ENCODE results near the gene ITGB5. TPM values are rescaled to one million over a fixed set of nuclear protein-coding genes. Genes with fewer than 3 reads are reported as not detected.

ITGB5 gene
- total RNA-seq, 1 experiment from 2014 or later, result 146 TPM

DNA sequence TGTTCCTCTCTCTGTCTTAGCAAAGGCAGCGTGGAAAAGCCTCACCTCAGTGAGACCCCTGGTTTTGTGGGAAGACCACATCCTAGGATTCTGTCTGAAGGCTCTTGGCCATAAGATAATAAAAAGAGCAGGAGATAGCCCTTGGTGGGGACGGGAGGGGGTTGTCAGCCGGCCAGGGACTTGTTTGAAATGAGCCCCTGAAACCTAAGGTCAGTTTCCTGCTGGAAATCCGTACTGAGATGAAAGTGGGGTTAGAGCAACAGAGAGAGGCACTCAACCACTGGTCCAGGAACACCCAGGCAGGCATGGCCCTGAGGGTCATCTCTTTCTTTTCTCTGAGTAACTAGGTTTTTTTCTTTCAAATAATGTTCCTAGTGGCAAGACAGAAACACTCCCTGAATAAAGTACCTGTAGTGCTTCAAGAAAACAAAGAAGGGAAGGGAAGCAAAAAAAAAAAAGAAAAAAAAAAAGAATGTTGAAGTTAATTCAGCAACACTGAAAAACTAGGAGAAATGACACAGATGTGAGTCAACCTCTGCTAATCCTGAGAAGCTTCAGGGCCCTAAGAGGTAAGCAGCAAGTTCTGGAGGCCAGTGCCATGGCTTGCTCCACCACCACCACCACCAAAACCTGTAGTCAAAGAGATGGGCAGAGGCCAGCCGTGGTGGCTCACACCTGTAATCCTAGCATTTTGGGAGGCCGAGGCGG, 3.2 kb downstream of the ITGB5 start:
- H4K8ac ChIP-seq (replicated peaks; ENCODE audit: insufficient read length, low read depth, low read length), result no peak overlapping the region
- H3K4me2 ChIP-seq (ENCODE audit: insufficient read depth, insufficient read length, low read length), result peak overlapping the region; percentile 5
- no peak overlapping the region for H3K9ac ChIP-seq (ENCODE audit: extremely low read depth, insufficient read length, low read length)
- H3K23ac ChIP-seq (ENCODE audit: insufficient read length, low read depth, low read length), result no peak overlapping the region
- Mint-ChIP-seq H3K4me1 (peaks cover 63 to 66% of the 10 kb centered on the region in 2 experiments), H3K27me3 (ENCODE audit: low read depth) (no peaks in the 10 kb centered on the region; the same call in 1 of the 2 replicates), H3K36me3 (ENCODE audit: insufficient read depth in 1 of 3, low read depth in 3 of 3) (peaks cover 8 to 18% (median 10%) of the 10 kb centered on the region in 3 experiments; a peak in 6 of 7 replicates), H3K27ac (peak overlapping the region; percentile 86 to 97 (median 91)), H3K9me3 (no peaks in the 10 kb centered on the region; a peak in 1 of 5 replicates), H3K4me3 (peak overlapping the region; percentile 10 to 90; a peak in 4 of 5 replicates)
- H2BK120ac ChIP-seq (ENCODE audit: low read depth, low read length, poor library complexity, severe bottlenecking), result no peak overlapping the region
- H3K4ac ChIP-seq (ENCODE audit: low read depth, low read length), result no peak overlapping the region
- H3K4me1 ChIP-seq (ENCODE audit: insufficient read depth, low read length), result peaks cover 24% of the 10 kb centered on the region
- no peak overlapping the region for H2AFZ ChIP-seq (ENCODE audit: low read length)
- peaks cover 8% of the 10 kb centered on the region for H3K79me1 ChIP-seq (ENCODE audit: insufficient read depth, low read depth, low read length, poor library complexity, severe bottlenecking)
- no peak overlapping the region for H2BK5ac ChIP-seq (ENCODE audit: insufficient read length, low read length)
- H3T11ph ChIP-seq (ENCODE audit: low read length), result no peak overlapping the region
- H4K91ac ChIP-seq (ENCODE audit: insufficient read length, low read depth, low read length), result no peak overlapping the region
- no peak overlapping the region for H3K14ac ChIP-seq (ENCODE audit: insufficient read depth, low read length)
- no peaks in the 10 kb centered on the region for H3K9me3 ChIP-seq (ENCODE audit: control insufficient read depth, low read depth, low read length)
- no peak overlapping the region for H2BK20ac ChIP-seq (ENCODE audit: low read depth, low read length, poor library complexity, severe bottlenecking)
- no peak overlapping the region for H3K18ac ChIP-seq (ENCODE audit: insufficient read length, low read depth, low read length)
- WGBS (ENCODE audit: extremely low coverage, insufficient read length, low lambda C conversion rate), result no CpG with 5 or more reads among the region's 7 CpGs
- H4K5ac ChIP-seq (ENCODE audit: insufficient read length, low read depth, low read length), result no peak overlapping the region
- H3K27me3 ChIP-seq (ENCODE audit: insufficient read depth, low read length), result no peaks in the 10 kb centered on the region
- no peaks in the 10 kb centered on the region for H4K20me1 ChIP-seq (ENCODE audit: control insufficient read depth, insufficient read depth, insufficient read length)
- H3K27ac ChIP-seq (ENCODE audit: insufficient read length, low read depth, low read length), result no peak overlapping the region
- TF ChIP-seq, protein P1, sequence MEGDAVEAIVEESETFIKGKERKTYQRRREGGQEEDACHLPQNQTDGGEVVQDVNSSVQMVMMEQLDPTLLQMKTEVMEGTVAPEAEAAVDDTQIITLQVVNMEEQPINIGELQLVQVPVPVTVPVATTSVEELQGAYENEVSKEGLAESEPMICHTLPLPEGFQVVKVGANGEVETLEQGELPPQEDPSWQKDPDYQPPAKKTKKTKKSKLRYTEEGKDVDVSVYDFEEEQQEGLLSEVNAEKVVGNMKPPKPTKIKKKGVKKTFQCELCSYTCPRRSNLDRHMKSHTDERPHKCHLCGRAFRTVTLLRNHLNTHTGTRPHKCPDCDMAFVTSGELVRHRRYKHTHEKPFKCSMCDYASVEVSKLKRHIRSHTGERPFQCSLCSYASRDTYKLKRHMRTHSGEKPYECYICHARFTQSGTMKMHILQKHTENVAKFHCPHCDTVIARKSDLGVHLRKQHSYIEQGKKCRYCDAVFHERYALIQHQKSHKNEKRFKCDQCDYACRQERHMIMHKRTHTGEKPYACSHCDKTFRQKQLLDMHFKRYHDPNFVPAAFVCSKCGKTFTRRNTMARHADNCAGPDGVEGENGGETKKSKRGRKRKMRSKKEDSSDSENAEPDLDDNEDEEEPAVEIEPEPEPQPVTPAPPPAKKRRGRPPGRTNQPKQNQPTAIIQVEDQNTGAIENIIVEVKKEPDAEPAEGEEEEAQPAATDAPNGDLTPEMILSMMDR (conservative IDR thresholded peaks at IDR 0.05), result no peak
- no peak overlapping the region for H2AK5ac ChIP-seq (ENCODE audit: insufficient read length, low read length)
- H3K79me2 ChIP-seq (ENCODE audit: insufficient read depth, low read length), result peaks cover 36% of the 10 kb centered on the region; the same call in 1 of the 2 replicates
- H2BK15ac ChIP-seq (ENCODE audit: low read depth, low read length), result no peak overlapping the region
- no peak for DNase-seq
- H3K23me2 ChIP-seq (ENCODE audit: insufficient read length, low read depth, low read length, poor library complexity, severe bottlenecking), result peaks cover 14% of the 10 kb centered on the region
- no peak overlapping the region for H3K56ac ChIP-seq (ENCODE audit: insufficient read length, low read depth, low read length)
- no peak overlapping the region for H2BK12ac ChIP-seq (ENCODE audit: insufficient read length, low read depth, low read length)
